ENCODE results near the gene PTH2R. TPM values are rescaled to one million over a fixed set of nuclear protein-coding genes. Genes with fewer than 3 reads are reported as not detected.

PTH2R gene
- total RNA-seq, 1 experiment from 2014 or later: 0.10 TPM

- ChIA-PET CTCF (no interaction called here), POLR2A (no interaction called here)
- Histone ChIP-seq H3K36me3 (ENCODE audit: control insufficient read depth, insufficient read depth, low read length) (no peaks in the 10 kb centered on the region), H3K27ac (ENCODE audit: low read length) (no peak overlapping the region), H3K4me3 (ENCODE audit: low read depth in 2 of 2, low read length in 2 of 2) (no peak overlapping the region), H3K27me3 (ENCODE audit: control insufficient read depth, insufficient read depth, low read length) (no peaks in the 10 kb centered on the region; the same call in 1 of the 2 replicates), H3K4me1 (ENCODE audit: control insufficient read depth, insufficient read depth, low read length) (no peaks in the 10 kb centered on the region), H3K9me3 (ENCODE audit: control insufficient read depth, insufficient read depth, low read depth, low read length) (no peaks in the 10 kb centered on the region)
- intact Hi-C loops (cut with micrococcal nuclease; ENCODE audit: unreplicated experiment) (no loop called here), in situ Hi-C loops (cut with HindIII; ENCODE audit: low pct_unique_long_range_greater_than_20kb, low sequenced_read_pairs) (no loop called here)
- DNase-seq (ENCODE audit: low read depth, low spot score) (no peak), ATAC-seq (no peak)
- TF ChIP-seq SIN3A (IDR thresholded peaks at IDR 0.05; ENCODE audit: borderline replicate concordance, insufficient read depth, low read depth, low read length) (no peak), CTCF (IDR thresholded peaks at IDR 0.05) (no peak), TCF7L2 (IDR thresholded peaks at IDR 0.05; ENCODE audit: low read depth, low read length) (no peak), REST (IDR thresholded peaks at IDR 0.05; ENCODE audit: insufficient read depth in 1 of 2, low read depth in 2 of 2, low read length in 1 of 2) (no peak), POLR2AphosphoS5 (IDR thresholded peaks at IDR 0.05; ENCODE audit: low read depth, low read length) (no peak)
- BruUV-seq (replicated peaks): no TSS peak
Measured at GRCh38 chr2:208541461-208541988, 134.9 kb downstream of the PTH2R start.

GRCh38 chr2:208541989-208542464 is 135.4 kb downstream of the PTH2R start:
- POLR2A ChIA-PET: no interaction called here

More at GRCh38 chr2:208541989-208542464, 135.4 kb downstream of the PTH2R start:
- intact Hi-C loops (cut with micrococcal nuclease; ENCODE audit: unreplicated experiment) (no loop called here), in situ Hi-C loops (cut with HindIII; ENCODE audit: low pct_unique_long_range_greater_than_20kb, low sequenced_read_pairs) (no loop called here)
- DNase-seq (ENCODE audit: low read depth, low spot score) (no peak), ATAC-seq (no peak)
- CTCF ChIA-PET: no interaction called here
- BruUV-seq (replicated peaks): no TSS peak
- no peaks in the 10 kb centered on the region for H3K4me1 ChIP-seq (ENCODE audit: control insufficient read depth, insufficient read depth, low read length)
- H3K9me3 ChIP-seq (ENCODE audit: control insufficient read depth, insufficient read depth, low read depth, low read length): no peaks in the 10 kb centered on the region
- H3K27ac ChIP-seq (ENCODE audit: low read length): no peak overlapping the region
- TF ChIP-seq CTCF (IDR thresholded peaks at IDR 0.05) (no peak), SIN3A (IDR thresholded peaks at IDR 0.05; ENCODE audit: borderline replicate concordance, insufficient read depth, low read depth, low read length) (no peak), TCF7L2 (IDR thresholded peaks at IDR 0.05; ENCODE audit: low read depth, low read length) (no peak), REST (IDR thresholded peaks at IDR 0.05; ENCODE audit: insufficient read depth in 1 of 2, low read depth in 2 of 2, low read length in 1 of 2) (no peak), POLR2AphosphoS5 (IDR thresholded peaks at IDR 0.05; ENCODE audit: low read depth, low read length) (no peak)
- H3K36me3 ChIP-seq (ENCODE audit: control insufficient read depth, insufficient read depth, low read length): no peaks in the 10 kb centered on the region
- H3K27me3 ChIP-seq (ENCODE audit: control insufficient read depth, insufficient read depth, low read length): no peaks in the 10 kb centered on the region; the same call in 1 of the 2 replicates
- H3K4me3 ChIP-seq (ENCODE audit: low read depth in 2 of 2, low read length in 2 of 2): no peak overlapping the region

Data from Panc1 (cell line).